Measurements from ENCODE around the gene CRACDL.

CRACDL gene

DNA sequence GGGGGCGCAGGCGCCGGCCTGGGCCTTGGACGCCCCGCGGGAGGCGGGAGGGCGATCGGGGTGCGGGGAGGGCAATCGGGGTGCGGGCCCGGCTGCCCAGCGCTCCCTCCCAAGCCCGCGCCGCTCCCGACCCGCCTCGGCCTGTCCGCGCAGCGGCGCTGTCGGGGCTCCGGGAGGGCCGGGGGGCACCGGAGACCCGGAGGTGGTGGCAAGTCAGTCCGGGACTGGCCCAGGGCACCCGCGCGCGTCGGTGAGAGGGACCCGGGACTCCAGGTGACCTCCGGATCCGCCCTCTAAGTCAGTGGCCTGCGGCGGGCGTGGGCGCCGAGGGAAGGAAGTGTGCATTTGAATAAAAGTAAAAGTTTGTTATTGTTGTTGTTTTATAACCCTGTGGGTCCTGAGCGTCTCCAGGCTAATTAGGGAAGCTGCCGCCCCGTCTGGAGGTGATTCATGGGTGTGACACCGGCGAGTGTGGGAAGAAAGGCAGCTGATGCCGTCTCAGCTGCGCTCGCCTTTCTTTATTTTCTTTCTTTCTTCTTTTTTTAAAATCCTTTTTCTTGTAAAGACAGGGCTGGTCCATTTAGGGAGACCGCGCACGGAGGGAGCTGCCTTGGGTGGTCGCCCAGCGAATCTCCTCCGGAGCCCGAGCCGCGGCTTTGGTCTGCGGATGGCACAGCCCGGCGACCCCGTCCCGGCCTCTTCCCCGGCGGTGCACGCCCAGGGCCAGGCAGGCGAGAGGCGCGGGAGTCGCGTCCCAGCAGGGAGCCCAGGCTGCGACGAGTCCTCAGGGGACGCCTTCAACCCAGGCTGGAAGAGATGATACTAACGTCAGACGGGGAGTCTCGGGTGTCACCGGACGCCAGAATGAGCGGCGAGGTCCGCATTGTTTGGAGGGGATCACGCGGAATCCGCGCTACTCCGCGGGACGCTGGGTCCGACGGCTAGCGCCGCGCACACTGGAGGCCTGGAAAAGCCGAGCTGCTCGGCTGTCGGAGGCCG is 627 bp upstream of the CRACDL start:
- no peak for DNase-seq (ENCODE audit: low read depth)

GRCh38 chr2:98935111-98935770 is 784 bp downstream of the CRACDL start:
- no peak for DNase-seq (ENCODE audit: low read depth)
- TF ChIP-seq CTCF (IDR thresholded peaks at IDR 0.05; ENCODE audit: insufficient read depth, low read depth, low read length, missing control alignments) = no peak
- H3K4me3 ChIP-seq (ENCODE audit: low read depth, low read length) = no peak overlapping the region

More for the DNA sequence above, 627 bp upstream of the CRACDL start:
- no peak for TF ChIP-seq CTCF (IDR thresholded peaks at IDR 0.05; ENCODE audit: insufficient read depth, low read depth, low read length, missing control alignments)
- H3K4me3 ChIP-seq (ENCODE audit: low read depth, low read length) = no peak overlapping the region

DNA sequence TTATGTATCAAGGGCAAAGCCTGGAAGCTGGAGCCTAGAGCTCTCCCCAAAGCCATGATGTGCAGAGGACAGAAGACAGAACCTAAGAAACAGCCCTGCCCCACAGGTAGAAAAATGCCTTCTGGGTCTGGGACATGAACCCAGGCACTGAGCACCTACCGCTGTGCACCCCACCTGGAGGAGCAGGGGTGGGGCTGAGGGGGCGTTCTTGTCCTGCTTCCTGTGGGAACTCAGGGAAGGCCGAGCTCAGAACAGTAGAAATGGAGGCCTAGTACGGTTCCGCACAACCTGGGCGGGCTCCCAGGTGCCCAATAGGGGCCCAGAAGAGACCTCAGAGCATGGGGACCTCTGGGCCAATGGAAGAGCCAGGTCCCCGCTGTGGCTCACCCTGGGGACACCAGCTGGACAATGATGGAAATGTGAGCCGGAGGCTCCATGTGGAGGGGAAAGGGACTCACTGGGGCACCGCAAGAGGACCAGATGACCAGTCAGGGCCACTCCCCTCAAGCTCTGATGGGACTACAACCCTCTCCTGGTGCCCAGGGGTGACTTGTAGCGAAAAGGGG is 3.2 kb downstream of the CRACDL start:
- no peak for DNase-seq (ENCODE audit: low read depth)
- no peak for TF ChIP-seq CTCF (IDR thresholded peaks at IDR 0.05; ENCODE audit: insufficient read depth, low read depth, low read length, missing control alignments)
- no peak overlapping the region for H3K4me3 ChIP-seq (ENCODE audit: low read depth, low read length)

DNA sequence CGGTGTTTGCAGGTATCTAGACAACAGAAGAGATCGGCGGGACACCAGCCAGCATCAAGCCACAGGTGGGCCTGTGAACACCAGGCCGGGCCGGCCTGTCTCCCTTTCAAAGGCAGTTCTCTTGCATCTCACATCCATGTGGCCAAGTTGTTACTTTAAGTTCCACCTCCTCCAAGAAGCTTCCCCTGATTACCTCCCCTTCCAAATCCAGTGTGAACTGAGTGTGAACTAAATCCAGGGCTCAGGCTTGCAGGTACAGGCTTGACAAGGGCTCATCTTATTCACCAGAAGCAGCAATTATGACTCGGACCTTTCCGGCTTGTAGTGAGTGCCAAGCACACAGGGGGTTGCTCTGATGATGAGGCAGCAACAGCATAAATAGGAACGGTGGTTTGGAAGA is 3.9 kb downstream of the CRACDL start:
- TF ChIP-seq CTCF (IDR thresholded peaks at IDR 0.05; ENCODE audit: insufficient read depth, low read depth, low read length, missing control alignments) = no peak
- DNase-seq (ENCODE audit: low read depth) = no peak

DNA sequence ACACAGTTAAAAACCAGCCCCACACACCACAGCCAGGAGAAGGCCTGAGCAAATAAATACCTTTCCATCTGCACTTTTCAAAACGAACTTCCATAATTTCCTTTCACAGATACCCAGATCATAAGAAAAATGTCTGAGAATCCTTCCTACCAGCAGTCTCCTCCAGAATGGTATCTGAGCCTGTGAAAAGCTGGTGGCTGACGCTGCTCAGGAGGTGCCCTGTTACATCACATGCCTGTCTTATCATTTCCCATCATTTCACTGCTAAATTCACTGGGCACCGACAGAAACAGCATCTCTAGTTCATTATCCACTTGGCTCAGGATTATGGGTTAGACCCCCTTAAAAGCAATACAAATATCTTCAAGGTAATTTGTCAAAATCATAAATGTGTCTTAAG is 4.4 kb downstream of the CRACDL start:
- no peak for TF ChIP-seq CTCF (IDR thresholded peaks at IDR 0.05; ENCODE audit: insufficient read depth, low read depth, low read length, missing control alignments)
- H3K4me3 ChIP-seq (ENCODE audit: low read depth, low read length) = no peak overlapping the region
- DNase-seq (ENCODE audit: low read depth) = no peak

More for the DNA sequence above, 3.9 kb downstream of the CRACDL start:
- H3K4me3 ChIP-seq (ENCODE audit: low read depth, low read length) = no peak overlapping the region

DNA sequence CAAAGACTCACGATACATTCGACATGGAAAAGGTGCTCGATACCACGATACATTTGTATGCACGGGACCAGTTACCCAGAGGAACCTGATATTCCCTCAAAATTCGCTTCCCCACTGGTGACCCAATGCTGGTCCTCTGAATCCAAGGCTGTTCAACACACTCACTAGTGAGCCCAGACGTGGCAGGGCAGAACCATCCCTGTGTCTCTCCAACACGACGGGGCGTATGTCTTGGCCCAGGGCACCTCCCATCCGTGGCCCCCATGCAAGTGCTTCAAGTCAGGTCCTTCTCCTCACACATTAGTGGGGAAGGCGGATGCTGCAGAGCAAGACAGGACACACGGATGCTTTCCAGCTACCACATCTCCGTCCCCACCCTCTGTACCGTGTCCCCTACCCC is 6.1 kb downstream of the CRACDL start:
- no peak for TF ChIP-seq CTCF (IDR thresholded peaks at IDR 0.05; ENCODE audit: insufficient read depth, low read depth, low read length, missing control alignments)
- DNase-seq (ENCODE audit: low read depth) = no peak
- H3K4me3 ChIP-seq (ENCODE audit: low read depth, low read length) = no peak overlapping the region

All from GM12865 (cell line).